Stimulated activated naive CD4-positive, alpha-beta T cell (primary cell): Measurements from ENCODE around the gene REST.
"Not testable (repeated sequence)": the region's sequence is repeated elsewhere in the genome, so short reads cannot be mapped to it uniquely, and the experiment has no call there.

ENCODE experiments used
- DNase-seq, 6 experiments: peaks; one replicate each; lab custom pipeline; 2025; lab: John Stamatoyannopoulos, UW

Gene REST

GRCh38 chr4:56909086-56909894, 1.6 kb downstream of the REST start:
- DNase-seq = peak in 5 of 6 experiments; percentile 40 to 82 (median 55)

GRCh38 chr4:56910172-56910967, 2.7 kb downstream of the REST start:
- no peak for DNase-seq

DNA sequence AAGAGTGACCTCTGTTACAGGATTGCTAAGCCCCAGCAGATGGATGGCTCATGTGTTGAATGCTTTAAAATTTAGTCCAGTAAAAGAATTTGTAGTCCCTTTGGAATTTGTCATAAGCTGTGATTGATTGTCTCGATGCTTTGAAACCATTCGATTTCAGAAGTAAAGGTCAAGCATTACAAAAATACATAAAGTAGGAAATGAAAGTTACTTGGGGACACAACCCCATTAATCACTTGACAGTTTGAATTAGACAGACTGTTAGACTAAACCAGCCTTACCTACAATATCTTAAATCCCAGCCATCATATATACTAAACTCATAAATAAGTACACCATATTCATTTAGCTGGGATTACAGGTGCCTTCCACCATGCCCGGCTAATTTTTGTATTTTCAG, 6.6 kb downstream of the REST start:
- DNase-seq = no peak

- not testable (repeated sequence) for DNase-seq
Measured at GRCh38 chr4:56914977-56915376, 7.3 kb downstream of the REST start.

- DNase-seq = no peak
Measured at GRCh38 chr4:56927196-56927595, 19.5 kb downstream of the REST start.

GRCh38 chr4:56930638-56931037, 22.9 kb downstream of the REST start:
- DNase-seq = no peak

GRCh38 chr4:56931924-56932323, 24.2 kb downstream of the REST start:
- no peak for DNase-seq

DNA sequence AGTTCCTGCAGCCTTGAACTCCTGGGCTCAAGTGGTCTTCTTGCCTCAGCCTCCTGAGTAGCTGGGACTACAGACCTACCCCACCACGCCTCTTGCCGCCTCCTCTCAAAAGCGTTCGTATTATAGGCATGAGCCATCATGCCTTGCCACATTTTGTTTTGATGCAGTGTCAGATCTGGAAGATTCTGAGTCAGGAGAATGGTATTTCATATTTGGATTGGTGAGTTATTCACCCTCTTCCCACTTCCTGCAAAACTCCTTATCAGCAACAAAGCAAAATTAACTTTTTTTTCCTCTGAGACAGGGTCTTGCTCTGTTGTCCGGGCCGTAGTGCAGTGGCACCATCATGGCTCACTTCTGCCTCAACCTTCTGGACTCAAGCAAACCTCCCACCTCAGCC, 29.6 kb downstream of the REST start:
- no peak for DNase-seq

DNA sequence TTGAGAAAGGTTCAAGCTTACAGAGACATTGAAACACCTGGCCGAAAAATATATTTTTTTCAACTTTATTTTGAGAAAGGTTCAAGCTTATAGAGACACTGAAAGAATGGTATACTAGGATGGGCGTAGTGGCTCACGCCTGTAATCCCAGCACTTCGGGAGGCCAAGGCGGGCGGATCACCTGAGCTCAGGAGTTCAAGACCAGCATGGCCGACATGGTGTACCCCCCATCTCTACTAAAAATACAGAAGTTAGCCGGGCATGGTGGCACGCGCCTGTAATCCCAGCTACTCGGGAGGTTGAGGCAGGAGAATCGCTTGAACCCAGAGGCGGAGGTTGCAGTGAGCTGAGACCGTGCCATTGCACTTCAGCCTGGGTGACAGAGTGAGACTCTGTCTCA, 32.1 kb downstream of the REST start:
- DNase-seq = not testable (repeated sequence)

DNA sequence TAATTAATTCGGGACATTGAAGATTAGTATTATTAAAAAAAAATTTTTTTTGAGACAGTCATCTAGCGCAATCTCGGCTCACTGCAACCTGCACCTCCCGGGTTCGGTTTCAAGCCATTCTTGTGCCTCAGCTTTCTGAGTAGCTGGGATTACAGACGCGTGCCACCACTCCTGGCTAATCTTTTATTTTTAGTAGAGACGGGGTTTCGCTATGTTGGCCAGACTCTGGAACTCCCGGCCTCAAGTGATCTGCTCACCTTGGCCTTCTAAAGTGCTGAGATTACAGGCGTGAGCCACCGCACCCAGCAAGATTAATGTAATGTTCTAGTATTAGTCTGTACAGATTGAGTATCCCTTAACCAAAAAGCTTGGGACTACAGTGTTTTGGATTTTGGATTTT, 32.7 kb downstream of the REST start:
- DNase-seq = no peak

- no peak for DNase-seq
Measured at GRCh38 chr4:56940971-56941370, 33.3 kb downstream of the REST start.

- DNase-seq = no peak
Measured at GRCh38 chr4:56941403-56941802, 33.7 kb downstream of the REST start.

- DNase-seq = no peak
Measured at GRCh38 chr4:56953680-56954520, 46.2 kb downstream of the REST start.

GRCh38 chr4:56958111-56958517, 50.4 kb downstream of the REST start:
- no peak for DNase-seq

GRCh38 chr4:56959100-56959499, 51.4 kb downstream of the REST start:
- no peak for DNase-seq

DNA sequence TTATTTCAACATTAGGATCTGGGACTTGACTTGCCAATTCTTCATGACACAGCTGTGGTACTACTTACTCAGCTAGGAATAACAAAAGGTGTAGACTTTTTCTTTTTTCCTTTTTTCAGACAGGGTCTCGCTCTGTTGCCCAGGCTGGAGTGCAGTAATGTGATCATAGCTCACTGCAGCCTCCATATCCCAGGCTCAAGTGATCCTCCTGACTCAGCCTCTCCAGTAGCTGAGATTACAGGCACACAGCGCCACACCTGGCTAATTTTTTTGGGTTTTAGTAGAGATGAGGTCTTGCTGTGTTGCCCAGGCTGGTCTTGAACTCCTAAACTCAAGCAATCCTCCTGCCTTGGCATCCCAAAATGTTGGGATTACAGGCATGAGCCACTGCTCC, 53.4 kb downstream of the REST start:
- DNase-seq = no peak

DNA sequence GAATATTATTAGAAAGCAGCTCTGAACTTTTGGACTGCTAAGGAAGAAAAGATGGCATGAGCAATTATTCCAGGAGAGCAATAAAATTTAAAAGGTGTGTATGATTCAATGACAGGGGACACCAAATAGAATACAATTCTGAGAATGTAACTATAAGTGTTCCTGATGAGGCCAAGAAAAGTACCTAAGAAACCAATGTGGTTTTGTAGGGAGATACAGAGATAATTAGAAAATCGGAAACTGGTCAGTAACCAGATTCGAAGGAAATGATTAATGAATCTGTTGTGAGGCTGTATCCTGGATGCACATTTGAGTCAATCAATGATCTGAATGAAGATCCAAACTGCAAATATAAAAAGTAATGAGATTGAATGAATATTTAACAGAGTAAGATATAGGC, 63.7 kb downstream of the REST start:
- DNase-seq = no peak

GRCh38 chr4:56972389-56972788, 64.7 kb downstream of the REST start:
- DNase-seq = no peak

DNA sequence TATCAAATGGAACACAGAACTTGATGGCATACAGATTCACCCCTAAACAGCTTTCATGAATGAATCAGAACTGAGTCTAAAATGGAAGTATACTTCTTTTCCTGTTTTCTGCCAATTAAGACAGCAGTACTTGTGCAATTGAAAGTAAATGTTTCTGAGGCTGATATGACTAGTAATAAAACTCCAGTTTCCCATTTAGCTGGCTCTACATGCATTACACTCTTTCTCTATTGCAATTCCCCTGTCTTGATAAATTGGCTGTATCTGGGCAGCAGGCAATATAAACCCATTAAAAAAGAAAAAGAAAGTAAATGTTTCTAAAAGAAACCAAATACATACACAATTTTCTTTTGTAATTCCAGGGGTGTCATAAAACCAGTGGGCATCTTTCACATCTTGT, 65.1 kb downstream of the REST start:
- DNase-seq = no peak

GRCh38 chr4:56973336-56973735, 65.6 kb downstream of the REST start:
- no peak for DNase-seq

DNA sequence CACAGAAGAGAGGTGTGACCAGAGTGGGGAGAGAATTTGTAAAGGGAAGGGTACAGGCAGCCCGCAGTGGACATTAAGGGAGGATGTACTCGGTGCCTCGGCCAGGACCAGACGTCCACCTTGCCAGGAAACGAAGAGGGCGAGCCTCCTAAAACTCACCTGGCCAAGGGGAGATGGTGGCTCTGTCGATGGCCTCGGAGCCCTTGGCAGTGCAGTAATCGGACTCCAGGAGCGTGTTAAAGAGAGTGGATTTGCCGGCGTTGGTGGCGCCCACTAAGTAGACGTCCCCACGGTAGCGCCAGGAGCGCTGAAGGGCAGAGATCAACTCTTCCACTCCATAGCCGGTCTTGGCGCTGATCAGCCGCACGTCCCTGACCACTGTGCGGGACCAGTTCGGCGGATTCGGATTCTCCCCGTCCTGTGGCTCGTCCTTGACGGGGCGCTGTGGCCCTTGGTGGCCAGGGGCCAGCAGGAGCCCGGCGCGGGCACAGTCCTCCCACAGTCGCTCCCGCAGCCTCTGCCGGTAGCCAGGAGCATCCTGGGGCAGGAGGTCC, 68.7 kb downstream of the REST start:
- DNase-seq = peak in 1 of 6 experiments; percentile 4

DNA sequence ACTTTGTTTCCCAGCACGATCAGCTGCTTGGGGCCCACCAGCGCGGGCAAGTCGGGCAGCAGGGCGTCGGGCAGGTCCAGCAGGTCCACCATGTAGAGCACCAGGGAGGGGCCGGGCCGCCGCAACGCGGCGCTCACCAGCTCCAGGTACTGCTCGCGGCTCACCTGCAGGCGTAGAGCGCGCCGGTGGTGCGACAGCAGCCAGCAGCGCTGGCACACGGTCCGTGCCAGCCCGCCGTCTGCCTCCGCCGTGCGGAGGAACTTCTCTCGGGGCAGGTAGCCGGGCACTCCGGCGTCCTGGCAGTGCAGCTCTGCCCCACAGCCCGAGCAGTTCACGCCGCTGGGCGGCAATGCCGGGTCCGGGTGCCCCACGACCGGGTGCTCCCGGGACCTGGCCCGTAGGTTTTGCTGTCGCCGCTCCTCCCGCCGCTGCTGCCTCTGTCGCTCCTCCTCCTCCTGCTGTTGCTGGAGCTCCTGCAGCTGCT, 69.2 kb downstream of the REST start:
- peak; percentile 31 to 75 (median 60) for DNase-seq
